Suprapubic skin (tissue), 4 donors: ENCODE data around the gene PHKB. TPM values are rescaled to one million over a fixed set of nuclear protein-coding genes. Genes with fewer than 3 reads are reported as not detected.

Source experiments
- DNase-seq, 2 donors: peaks; one replicate each; pipeline ENCODE4 v3.0.0-alpha.2; 2019; ENCODE audit warnings: low spot score in 2 of 2
- H3K27ac ChIP-seq: fragments of 200-600 bp; sonication (generic); one replicate; pipeline ENCODE4 v1.5.1; 2019
- H3K27me3 ChIP-seq: fragments of 200-600 bp; sonication (generic); one replicate; pipeline ENCODE4 v1.5.1; 2019
- H3K36me3 ChIP-seq: fragments of 200-600 bp; sonication (generic); one replicate; pipeline ENCODE4 v1.5.1; 2019
- H3K4me1 ChIP-seq: fragments of 200-600 bp; sonication (generic); one replicate; pipeline ENCODE4 v1.5.1; 2019
- H3K4me3 ChIP-seq: fragments of 200-600 bp; sonication (generic); one replicate; pipeline ENCODE4 v1.5.1; 2019; ENCODE audit warnings: mild to moderate bottlenecking
- H3K9me3 ChIP-seq: fragments of 200-600 bp; sonication (generic); one replicate; pipeline ENCODE4 v1.5.1; 2019
- CTCF ChIP-seq, 2 donors: fragments of 200-600 bp in 1 of 2; fragments of 450-650 bp in 1 of 2; sonication (generic) in 1 of 2; IDR thresholded peaks; one replicate each; pipeline ENCODE4 v1.5.1; 2016 to 2019; ENCODE audit warnings: antibody characterized with exemption in 2 of 2, mild to moderate bottlenecking in 1 of 2, moderate library complexity in 1 of 2
- EP300 ChIP-seq: sonication (generic); formaldehyde crosslinking; IDR thresholded peaks from one replicate; pipeline ENCODE4 v1.6.1; 2017; ENCODE audit warnings: antibody characterized with exemption
- POLR2A ChIP-seq, 2 donors: fragments of 450-650 bp; IDR thresholded peaks; one replicate each; pipeline ENCODE4 v1.6.1; 2017; ENCODE audit warnings: antibody characterized with exemption in 2 of 2, mild to moderate bottlenecking in 2 of 2, moderate library complexity in 2 of 2
- POLR2AphosphoS5 ChIP-seq, 3 donors: sonication (generic); formaldehyde crosslinking; IDR thresholded peaks; one replicate each; pipeline ENCODE4 v1.6.1; 2017; ENCODE audit warnings: antibody characterized with exemption in 3 of 3
- WGBS: methylation state at CpG from one replicate; pipeline ENCODE4 v1.1.5; 2018; 5-methylcytosine and 5-hydroxymethylcytosine counted together
- total RNA-seq, 4 donors: library from RNA; depleted of rRNA; stranded (reverse); fragments of >200 nt; gene quantifications; one replicate each; pipeline ENCODE4 v1.1.0, GENCODE V29; 2016

PHKB gene
- total RNA-seq, 4 donors from 2014 or later: 28.7 to 92.9 (median 43.1) TPM

GRCh38 chr16:47611042-47611441, 149.9 kb downstream of the PHKB start:
- Histone ChIP-seq H3K4me1 (no peaks in the 10 kb centered on the region), H3K27me3 (no peaks in the 10 kb centered on the region), H3K27ac (no peak overlapping the region), H3K36me3 (peaks cover 32% of the 10 kb centered on the region), H3K4me3 (no peak overlapping the region), H3K9me3 (no peaks in the 10 kb centered on the region)
- DNase-seq: no peak
- 94% methylated on average over 2 of the region's 2 CpGs for whole genome bisulfite sequencing
- TF ChIP-seq POLR2AphosphoS5 (IDR thresholded peaks at IDR 0.05) (no peak), POLR2A (IDR thresholded peaks at IDR 0.05) (no peak), CTCF (IDR thresholded peaks at IDR 0.05) (no peak), EP300 (no peak)

- peaks cover 30% of the 10 kb centered on the region for H3K36me3 ChIP-seq
- no peak for DNase-seq
- no peak for TF ChIP-seq EP300
- TF ChIP-seq CTCF (IDR thresholded peaks at IDR 0.05): no peak
- TF ChIP-seq POLR2A (IDR thresholded peaks at IDR 0.05): no peak
- TF ChIP-seq POLR2AphosphoS5 (IDR thresholded peaks at IDR 0.05): no peak
- WGBS: 95% methylated on average over 4 of the region's 4 CpGs
- H3K4me3 ChIP-seq: no peak overlapping the region
- no peaks in the 10 kb centered on the region for H3K4me1 ChIP-seq
- no peaks in the 10 kb centered on the region for H3K27me3 ChIP-seq
- no peaks in the 10 kb centered on the region for H3K9me3 ChIP-seq
- H3K27ac ChIP-seq: no peak overlapping the region
These were observed 150.8 kb downstream of the PHKB start for GRCh38 chr16:47611848-47612493.

- TF ChIP-seq CTCF (IDR thresholded peaks at IDR 0.05) (no peak), POLR2A (IDR thresholded peaks at IDR 0.05) (no peak)
- no peak overlapping the region for H3K4me3 ChIP-seq
- DNase-seq: no peak
- peaks cover 27% of the 10 kb centered on the region for H3K36me3 ChIP-seq
- no peak overlapping the region for H3K27ac ChIP-seq
- H3K27me3 ChIP-seq: no peaks in the 10 kb centered on the region
- H3K4me1 ChIP-seq: no peaks in the 10 kb centered on the region
- 92% methylated on average over 2 of the region's 2 CpGs for WGBS
- H3K9me3 ChIP-seq: no peaks in the 10 kb centered on the region
These were observed 151.6 kb downstream of the PHKB start for GRCh38 chr16:47612711-47613110.

GRCh38 chr16:47613251-47613650, 152.1 kb downstream of the PHKB start:
- H3K9me3 ChIP-seq: no peaks in the 10 kb centered on the region
- TF ChIP-seq POLR2AphosphoS5 (IDR thresholded peaks at IDR 0.05) (no peak), EP300 (no peak), POLR2A (IDR thresholded peaks at IDR 0.05) (no peak), CTCF (IDR thresholded peaks at IDR 0.05) (no peak)
- DNase-seq: no peak
- WGBS: 42% methylated on average over 1 of the region's 1 CpG
- no peak overlapping the region for H3K27ac ChIP-seq
- peaks cover 26% of the 10 kb centered on the region for H3K36me3 ChIP-seq
- no peak overlapping the region for H3K4me3 ChIP-seq
- no peaks in the 10 kb centered on the region for H3K4me1 ChIP-seq
- no peaks in the 10 kb centered on the region for H3K27me3 ChIP-seq

- no peak for TF ChIP-seq POLR2AphosphoS5 (IDR thresholded peaks at IDR 0.05)
- no peak for TF ChIP-seq CTCF (IDR thresholded peaks at IDR 0.05)
- no peak for TF ChIP-seq POLR2A (IDR thresholded peaks at IDR 0.05)
- TF ChIP-seq EP300: no peak
- no peaks in the 10 kb centered on the region for H3K9me3 ChIP-seq
- 81% methylated on average over 3 of the region's 3 CpGs for WGBS
- no peak for DNase-seq
- H3K27me3 ChIP-seq: no peaks in the 10 kb centered on the region
- H3K36me3 ChIP-seq: peaks cover 13% of the 10 kb centered on the region
- H3K4me1 ChIP-seq: no peaks in the 10 kb centered on the region
- no peak overlapping the region for H3K4me3 ChIP-seq
- no peak overlapping the region for H3K27ac ChIP-seq
These were observed 156.6 kb downstream of the PHKB start for GRCh38 chr16:47617732-47618131.
